Measurements from ENCODE around the gene VPS8. TPM values are rescaled to one million over a fixed set of nuclear protein-coding genes. Genes with fewer than 3 reads are reported as not detected.

Gene VPS8
- total RNA-seq, 2 experiments from 2014 or later: 30.2 to 33.3 TPM

- H3K4me1 Mint-ChIP-seq (ENCODE audit: low read depth): no peaks in the 10 kb centered on the region
- ATAC-seq (no peak), DNase-seq (no peak)
- no peaks in the 10 kb centered on the region for H3K9me3 Mint-ChIP-seq
- CTCF ChIA-PET: no interaction called here
- H3K36me3 Mint-ChIP-seq (ENCODE audit: low read depth): no peaks in the 10 kb centered on the region
- H3K27me3 Mint-ChIP-seq: no peaks in the 10 kb centered on the region
- intact Hi-C loops (cut with micrococcal nuclease): no loop called here
- H3K4me3 Mint-ChIP-seq: no peak overlapping the region
- no peak overlapping the region for H3K27ac Mint-ChIP-seq
- POLR2A ChIA-PET: no interaction called here
- no peak for TF ChIP-seq CTCF (IDR thresholded peaks at IDR 0.05)
Measured at GRCh38 chr3:185081521-185081920, 269.6 kb downstream of the VPS8 start.

GRCh38 chr3:185082149-185082548, 270.2 kb downstream of the VPS8 start:
- Mint-ChIP-seq H3K9me3 (no peaks in the 10 kb centered on the region), H3K4me1 (ENCODE audit: low read depth) (no peaks in the 10 kb centered on the region), H3K27me3 (no peaks in the 10 kb centered on the region), H3K27ac (no peak overlapping the region), H3K36me3 (ENCODE audit: low read depth) (no peaks in the 10 kb centered on the region), H3K4me3 (no peak overlapping the region)
- intact Hi-C loops (cut with micrococcal nuclease): no loop called here
- no peak for DNase-seq
- ChIA-PET POLR2A (no interaction called here), CTCF (no interaction called here)
- no peak for TF ChIP-seq CTCF (IDR thresholded peaks at IDR 0.05)
- no peak for ATAC-seq

- ATAC-seq: no peak
Measured at GRCh38 chr3:185082829-185083228, 270.9 kb downstream of the VPS8 start.

DNA sequence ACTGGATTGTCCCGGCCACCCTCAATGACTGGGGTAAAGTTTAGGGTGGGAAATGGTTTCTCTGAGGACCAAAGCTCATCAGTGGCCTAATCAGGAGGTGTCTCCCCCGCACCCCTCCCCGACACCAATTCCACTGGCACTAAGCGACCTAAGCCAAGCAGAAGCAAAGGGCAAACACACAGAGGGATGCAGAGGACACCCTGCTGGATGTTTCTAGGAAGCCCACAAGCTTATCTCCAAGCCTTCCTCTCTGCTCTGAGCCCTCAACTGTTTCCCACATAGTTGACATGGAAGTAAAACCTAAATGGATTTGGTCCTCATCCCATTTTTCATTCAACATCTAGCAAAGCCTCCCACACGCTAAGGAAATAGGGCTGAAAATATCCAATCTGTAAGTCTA, 272.4 kb downstream of the VPS8 start:
- H3K4me1 Mint-ChIP-seq (ENCODE audit: low read depth): no peaks in the 10 kb centered on the region
- no peaks in the 10 kb centered on the region for H3K36me3 Mint-ChIP-seq (ENCODE audit: low read depth)
- ChIA-PET CTCF (no interaction called here), POLR2A (no interaction called here)
- no peak for DNase-seq
- H3K27ac Mint-ChIP-seq: no peak overlapping the region
- ATAC-seq: no peak
- no peak for TF ChIP-seq CTCF (IDR thresholded peaks at IDR 0.05)
- H3K4me3 Mint-ChIP-seq: no peak overlapping the region
- H3K9me3 Mint-ChIP-seq: no peaks in the 10 kb centered on the region
- intact Hi-C loops (cut with micrococcal nuclease): no loop called here
- H3K27me3 Mint-ChIP-seq: peaks cover 3% of the 10 kb centered on the region

More at GRCh38 chr3:185082829-185083228, 270.9 kb downstream of the VPS8 start:
- Mint-ChIP-seq H3K9me3 (no peaks in the 10 kb centered on the region), H3K27me3 (peaks cover 3% of the 10 kb centered on the region), H3K27ac (no peak overlapping the region), H3K36me3 (ENCODE audit: low read depth) (no peaks in the 10 kb centered on the region), H3K4me1 (ENCODE audit: low read depth) (no peaks in the 10 kb centered on the region), H3K4me3 (no peak overlapping the region)
- intact Hi-C loops (cut with micrococcal nuclease): no loop called here
- no peak for TF ChIP-seq CTCF (IDR thresholded peaks at IDR 0.05)
- POLR2A ChIA-PET: no interaction called here
- CTCF ChIA-PET: no interaction called here
- DNase-seq: no peak

GRCh38 chr3:185084901-185085300, 272.9 kb downstream of the VPS8 start:
- H3K4me1 Mint-ChIP-seq (ENCODE audit: low read depth): no peaks in the 10 kb centered on the region
- CTCF ChIA-PET: no interaction called here
- ATAC-seq (no peak), DNase-seq (no peak)
- H3K36me3 Mint-ChIP-seq (ENCODE audit: low read depth): no peaks in the 10 kb centered on the region
- no peak for TF ChIP-seq CTCF (IDR thresholded peaks at IDR 0.05)
- intact Hi-C loops (cut with micrococcal nuclease): no loop called here
- H3K27ac Mint-ChIP-seq: no peak overlapping the region
- POLR2A ChIA-PET: no interaction called here
- H3K27me3 Mint-ChIP-seq: peaks cover 3% of the 10 kb centered on the region
- no peaks in the 10 kb centered on the region for H3K9me3 Mint-ChIP-seq
- no peak overlapping the region for H3K4me3 Mint-ChIP-seq

Measured in activated CD8-positive, alpha-beta T cell treated with anti-CD3 and anti-CD28 coated beads for 36 hours (primary cell).